K562 (cell line): Measurements from ENCODE around the gene STARD8. TPM values are rescaled to one million over a fixed set of nuclear protein-coding genes. Genes with fewer than 3 reads are reported as not detected.

Experiments used
- ATAC-seq: fragments of 200-7000 bp; cut with Tn5 transposase; 3 replicates; pipeline ENCODE4 v1.9.1; 2020; ENCODE audit warnings: moderate library complexity
- BruUV-seq: library from RNA; stranded (reverse); fragments of 400-500 nt; replicated peaks from 2 replicates; lab custom pipeline; 2021; lab: Mats Ljungman, UMichigan
- CTCF ChIA-PET: fragments of 300-600 bp; formaldehyde crosslinking; extraction: SDS; loops from one replicate; lab custom pipeline; 2021; ENCODE audit warnings: low intra/inter-chr PET ratio; lab: Yijun Ruan, JAX
- POLR2A ChIA-PET: fragments of 300-600, 350-650 bp; sonication (Branson Sonifier 250); formaldehyde crosslinking; extraction: SDS; loops from one replicate; lab custom pipeline; 2021; ENCODE audit warnings: antibody characterized with exemption, inconsistent platforms; lab: Yijun Ruan, JAX
- DNase-seq, 4 experiments: peaks; one replicate each; pipeline versions ENCODE4 v3.0.0 to v3.0.0-alpha.2; 2011 to 2018; ENCODE audit warnings: low spot score in 3 of 4, mixed read lengths in 3 of 4; ENCODE audit errors: extremely low read depth in 1 of 4
- FAIRE-seq: peaks from 2 replicates; lab custom pipeline; 2011; peaks lifted over from hg19 to GRCh38; lab: Jason Lieb, UNC
- H2AFZ ChIP-seq: 2 replicates; pipeline ENCODE4 v1.6.0; 2011; ENCODE audit warnings: low read depth, low read length, control low read depth, inconsistent platforms
- H3K27ac ChIP-seq: fragments of 200-600 bp; 3 replicates; pipeline ENCODE4 v1.8.0; 2011; ENCODE audit warnings: low read depth, mild to moderate bottlenecking, control low read depth, inconsistent platforms, low read length, moderate library complexity, mixed read lengths; ENCODE audit errors: extremely low read depth
- H3K27me3 ChIP-seq, 2 experiments: fragments of 300-600 bp in 1 of 2; 2 replicates in 1 of 2; 3 replicates in 1 of 2; pipeline versions ENCODE4 v1.6.0 to v1.8.0; 2011; ENCODE audit warnings: inconsistent platforms in 2 of 2, low read length in 2 of 2, mild to moderate bottlenecking in 1 of 2, mixed read lengths in 1 of 2, moderate library complexity in 1 of 2; ENCODE audit not compliant: control insufficient read depth in 2 of 2, insufficient read depth in 2 of 2
- H3K36me3 ChIP-seq: fragments of 300-600 bp; 3 replicates; pipeline ENCODE4 v1.8.0; 2011; ENCODE audit warnings: mild to moderate bottlenecking, low read length, inconsistent platforms; ENCODE audit not compliant: control insufficient read depth, insufficient read depth
- H3K4me1 ChIP-seq, 2 experiments: fragments of 200-600 bp in 1 of 2; replicated peaks in 1 of 2; 2 replicates in 1 of 2; 3 replicates in 1 of 2; pipeline versions ENCODE4 v1.5.1 to v1.8.0; 2011; ENCODE audit warnings: inconsistent platforms in 2 of 2, low read length in 2 of 2, mild to moderate bottlenecking in 1 of 2, mixed read lengths in 1 of 2, moderate library complexity in 1 of 2; ENCODE audit not compliant: control insufficient read depth in 2 of 2, insufficient read depth in 2 of 2
- H3K4me2 ChIP-seq: 2 replicates; pipeline ENCODE4 v1.6.1; 2011; ENCODE audit warnings: low read length, control low read depth, inconsistent platforms, mixed read lengths; ENCODE audit not compliant: insufficient read depth
- H3K4me3 ChIP-seq: fragments of 200-600 bp; sonication (generic), shearing (Covaris generic); 2 replicates; pipeline ENCODE4 v1.5.1; 2016; ENCODE audit warnings: control low read depth, inconsistent platforms
- H3K79me2 ChIP-seq: fragments of 200-600 bp; 3 replicates; pipeline ENCODE4 v1.8.0; 2011; ENCODE audit warnings: low read length, inconsistent platforms; ENCODE audit not compliant: control insufficient read depth, insufficient read depth
- H3K9ac ChIP-seq, 2 experiments: 2 replicates each; pipeline versions ENCODE4 v1.6.0 to v1.6.1; 2011; ENCODE audit warnings: low read depth in 2 of 2, low read length in 2 of 2, control low read depth in 1 of 2, inconsistent platforms in 1 of 2, mild to moderate bottlenecking in 1 of 2, mixed read lengths in 1 of 2; ENCODE audit not compliant: insufficient read depth in 1 of 2
- H3K9me1 ChIP-seq: one replicate; pipeline ENCODE4 v1.6.0; 2011; ENCODE audit warnings: inconsistent platforms, mild to moderate bottlenecking, low read length, moderate library complexity; ENCODE audit not compliant: control insufficient read depth, insufficient read depth
- H3K9me3 ChIP-seq: replicated peaks from 2 replicates; pipeline ENCODE4 v1.5.1; 2011; ENCODE audit warnings: low read depth, low read length, inconsistent platforms; ENCODE audit not compliant: control insufficient read depth, insufficient read depth
- H4K20me1 ChIP-seq: replicated peaks from 2 replicates; pipeline ENCODE4 v1.6.1; 2011; ENCODE audit warnings: low read length, inconsistent platforms, mixed read lengths; ENCODE audit not compliant: control insufficient read depth, insufficient read depth
- ATF7 ChIP-seq: fragments of 450-650 bp; IDR thresholded peaks from 2 replicates; pipeline ENCODE4 v1.7.1; 2014; ENCODE audit warnings: mild to moderate bottlenecking, moderate library complexity
- HDAC3 ChIP-seq: fragments of 450-650 bp; IDR thresholded peaks from 2 replicates; pipeline ENCODE4 v1.6.1; 2018; ENCODE audit warnings: borderline replicate concordance, mild to moderate bottlenecking, moderate library complexity; ENCODE audit not compliant: partially characterized antibody
- HDGF ChIP-seq: fragments of 450-650 bp; IDR thresholded peaks from 2 replicates; pipeline ENCODE4 v1.6.1; 2016
- KDM5B ChIP-seq: fragments of 200-600 bp; sonication (generic); IDR thresholded peaks from 2 replicates; pipeline ENCODE4 v1.6.1; 2012; ENCODE audit warnings: low read depth, mild to moderate bottlenecking, moderate library complexity, low read length, control low read depth, inconsistent platforms; ENCODE audit not compliant: insufficient replicate concordance
- SRSF3 ChIP-seq: fragments of 200-400 bp; formaldehyde crosslinking; IDR thresholded peaks from 2 replicates; pipeline ENCODE4 v1.6.1; 2016; ENCODE audit warnings: mild to moderate bottlenecking, low read length, moderate library complexity; ENCODE audit not compliant: insufficient read depth
- WGBS: fragments of 100-300 bp; shearing (Covaris generic); methylation state at CpG from one replicate; pipeline ENCODE4 v1.1.6; 2016; ENCODE audit warnings: low coverage, mixed read lengths; ENCODE audit not compliant: insufficient coverage; ENCODE audit errors: missing lambda C conversion rate; 5-methylcytosine and 5-hydroxymethylcytosine counted together
- in situ Hi-C: fragments of 300-500 bp; cut with MboI; formaldehyde crosslinking; loops from 4 replicates; pipeline ENCODE4 v1.15.0; 2018; ENCODE audit warnings: inconsistent platforms, mixed read lengths
- intact Hi-C: fragments of 100-400 bp; cut with micrococcal nuclease; formaldehyde crosslinking; loops from 2 replicates; pipeline ENCODE4 v1.14.2; 2022
- polyA plus RNA-seq, 8 experiments: library from polyadenylated mRNA; depleted of rRNA in 4 of 8; stranded (reverse) in 5 of 8; unstranded in 3 of 8; fragments of >200 nt; fragmentation: Nextera tagmentation in 2 of 8; fragmentation: Illumina TruSeq in 1 of 8; extraction: Ambion mirVana in 2 of 8; extraction: Trizol in 1 of 8; gene quantifications; 2 replicates each; pipeline versions ENCODE4 v1.2.1 to v1.2.3, GENCODE V29; 2011 to 2014; ENCODE audit warnings: inconsistent platforms in 1 of 8, missing spikeins in 1 of 8
- total RNA-seq, 7 experiments: library from RNA; depleted of rRNA in 6 of 7; stranded (reverse); fragments of >200 nt in 6 of 7; fragmentation: Illumina TruSeq in 2 of 7; extraction: Trizol in 2 of 7; gene quantifications; 2 replicates each; pipeline versions ENCODE4 v1.2.1 to v1.2.3, GENCODE V29; 2011 to 2021; ENCODE audit warnings: low replicate concordance in 1 of 7
- TF ChIP-seq, protein P1 (sequence below): fragments of 450-650 bp; IDR thresholded peaks from 2 replicates; pipeline ENCODE4 v1.6.1; 2016; ENCODE audit warnings: borderline replicate concordance
- TF ChIP-seq, protein P2 (sequence below): fragments of 450-650 bp; IDR thresholded peaks from 2 replicates; pipeline ENCODE4 v1.6.1; 2016

STARD8 gene
- total and polyA plus RNA-seq, 9 of the 15 experiments (the other 6 are each of a cell fraction or from before 2014, with no cell fraction given), result 1.6 to 35.0 (median 15.9) TPM

DNA sequence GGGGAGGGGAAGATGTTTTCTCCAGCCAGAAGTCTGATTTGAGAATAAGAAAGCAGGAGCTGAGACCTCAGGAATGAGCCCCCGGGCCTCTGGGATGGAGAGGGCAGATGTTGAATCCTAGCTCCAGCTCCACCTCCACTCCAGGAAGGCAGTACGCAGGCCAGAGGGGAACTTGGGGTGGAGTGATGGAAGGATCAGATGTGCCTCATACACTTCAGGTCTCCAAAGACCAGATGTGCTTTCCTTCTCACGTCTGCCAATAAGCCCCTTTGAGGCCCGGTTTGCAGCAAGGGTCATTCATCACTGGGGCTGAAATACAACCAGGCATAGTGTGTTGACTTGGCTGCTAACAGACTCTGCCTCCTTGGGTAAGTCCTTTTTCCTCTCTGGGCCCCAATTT is 28.1 kb downstream of the STARD8 start:
- DNase-seq (no peak), ATAC-seq (no peak), FAIRE-seq (no peak)
- Histone ChIP-seq H3K79me2 (no peaks in the 10 kb centered on the region), H3K27ac (no peak overlapping the region), H2AFZ (no peak overlapping the region), H3K9ac (no peak overlapping the region), H3K4me1 (peaks cover 0 to 2% of the 10 kb centered on the region in 2 experiments; a peak in 2 of 5 replicates), H3K9me1 (no peaks in the 10 kb centered on the region), H3K27me3 (no peaks in the 10 kb centered on the region; a peak in 1 of 5 replicates), H3K36me3 (no peaks in the 10 kb centered on the region), H3K4me3 (no peak overlapping the region), H3K4me2 (no peak overlapping the region), H4K20me1 (no peaks in the 10 kb centered on the region), H3K9me3 (no peaks in the 10 kb centered on the region)
- in situ Hi-C loops, result no loop called here
- 12% methylated on average over 4 of the region's 4 CpGs for WGBS
- ChIA-PET POLR2A (interaction anchor here (0.8 to 1.8 kb wide), 2 partner anchors 9 to 10 kb away, joined by 3 to 7 read pairs; no protein-coding TSS in a partner anchor), CTCF (no interaction called here)
- intact Hi-C loops, result no loop called here
- no TSS peak for BruUV-seq
- TF ChIP-seq ATF7, result no peak

DNA sequence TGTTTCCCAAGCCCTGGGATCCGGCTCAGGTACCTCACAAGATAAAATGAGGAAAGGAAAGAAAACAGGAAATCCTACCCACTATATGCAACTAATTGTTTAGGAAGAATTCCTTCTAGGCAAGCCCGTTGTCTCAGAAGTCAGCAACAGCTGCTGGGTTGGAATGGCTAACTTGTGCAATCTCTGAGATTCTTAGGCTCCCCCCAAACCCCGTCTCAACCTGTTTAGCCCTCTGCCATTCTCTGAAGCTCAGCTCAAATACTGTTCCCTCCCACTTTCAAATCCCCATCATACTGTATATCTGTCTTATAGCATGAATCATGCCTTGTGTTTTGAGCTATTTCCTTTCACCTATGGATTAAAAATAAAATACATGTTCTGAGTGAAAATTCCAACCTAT is 28.9 kb downstream of the STARD8 start:
- FAIRE-seq (no peak), ATAC-seq (no peak)
- TF ChIP-seq, protein P1, sequence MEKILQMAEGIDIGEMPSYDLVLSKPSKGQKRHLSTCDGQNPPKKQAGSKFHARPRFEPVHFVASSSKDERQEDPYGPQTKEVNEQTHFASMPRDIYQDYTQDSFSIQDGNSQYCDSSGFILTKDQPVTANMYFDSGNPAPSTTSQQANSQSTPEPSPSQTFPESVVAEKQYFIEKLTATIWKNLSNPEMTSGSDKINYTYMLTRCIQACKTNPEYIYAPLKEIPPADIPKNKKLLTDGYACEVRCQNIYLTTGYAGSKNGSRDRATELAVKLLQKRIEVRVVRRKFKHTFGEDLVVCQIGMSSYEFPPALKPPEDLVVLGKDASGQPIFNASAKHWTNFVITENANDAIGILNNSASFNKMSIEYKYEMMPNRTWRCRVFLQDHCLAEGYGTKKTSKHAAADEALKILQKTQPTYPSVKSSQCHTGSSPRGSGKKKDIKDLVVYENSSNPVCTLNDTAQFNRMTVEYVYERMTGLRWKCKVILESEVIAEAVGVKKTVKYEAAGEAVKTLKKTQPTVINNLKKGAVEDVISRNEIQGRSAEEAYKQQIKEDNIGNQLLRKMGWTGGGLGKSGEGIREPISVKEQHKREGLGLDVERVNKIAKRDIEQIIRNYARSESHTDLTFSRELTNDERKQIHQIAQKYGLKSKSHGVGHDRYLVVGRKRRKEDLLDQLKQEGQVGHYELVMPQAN, result no peak
- TF ChIP-seq SRSF3 (no peak), HDGF (no peak), HDAC3 (no peak), KDM5B (no peak)
- TF ChIP-seq, protein P2, sequence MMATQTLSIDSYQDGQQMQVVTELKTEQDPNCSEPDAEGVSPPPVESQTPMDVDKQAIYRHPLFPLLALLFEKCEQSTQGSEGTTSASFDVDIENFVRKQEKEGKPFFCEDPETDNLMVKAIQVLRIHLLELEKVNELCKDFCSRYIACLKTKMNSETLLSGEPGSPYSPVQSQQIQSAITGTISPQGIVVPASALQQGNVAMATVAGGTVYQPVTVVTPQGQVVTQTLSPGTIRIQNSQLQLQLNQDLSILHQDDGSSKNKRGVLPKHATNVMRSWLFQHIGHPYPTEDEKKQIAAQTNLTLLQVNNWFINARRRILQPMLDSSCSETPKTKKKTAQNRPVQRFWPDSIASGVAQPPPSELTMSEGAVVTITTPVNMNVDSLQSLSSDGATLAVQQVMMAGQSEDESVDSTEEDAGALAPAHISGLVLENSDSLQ, result no peak

More for the DNA sequence above, 28.9 kb downstream of the STARD8 start:
- Histone ChIP-seq H3K36me3 (no peaks in the 10 kb centered on the region), H3K9me3 (no peaks in the 10 kb centered on the region), H4K20me1 (no peaks in the 10 kb centered on the region), H3K4me3 (no peak overlapping the region), H3K9ac (no peak overlapping the region), H3K27me3 (no peaks in the 10 kb centered on the region; a peak in 1 of 5 replicates), H3K4me1 (peaks cover 0 to 2% of the 10 kb centered on the region in 2 experiments; a peak in 2 of 5 replicates), H3K27ac (no peak overlapping the region), H3K4me2 (no peak overlapping the region), H2AFZ (no peak overlapping the region), H3K79me2 (no peaks in the 10 kb centered on the region), H3K9me1 (no peaks in the 10 kb centered on the region)
- CTCF ChIA-PET, result no interaction called here
- POLR2A ChIA-PET, result interaction anchor here (1.8 kb wide), 1 partner anchor 10 kb away, joined by 7 read pairs; no protein-coding TSS in a partner anchor
- no TSS peak for BruUV-seq
- WGBS, result 35% methylated on average over 3 of the region's 3 CpGs
- intact Hi-C loops (no loop called here), in situ Hi-C loops (no loop called here)
- no peak for DNase-seq
